GM12891 (cell line): ENCODE results near the gene DYNLRB1.

ENCODE experiments used
- DNase-seq: peaks from one replicate; pipeline ENCODE4 v3.0.0; 2011; ENCODE audit warnings: low spot score; ENCODE audit not compliant: insufficient read length
- FAIRE-seq: peaks from 2 replicates; lab custom pipeline; 2011; peaks lifted over from hg19 to GRCh38; lab: Jason Lieb, UNC
- PAX5 ChIP-seq: IDR thresholded peaks from 2 replicates; pipeline ENCODE4 v1.6.1; 2011; ENCODE audit warnings: low read length, moderate library complexity, mild to moderate bottlenecking; ENCODE audit not compliant: insufficient read depth, severe bottlenecking
- POLR2A ChIP-seq: IDR thresholded peaks from 2 replicates; pipeline ENCODE4 v1.6.1; 2011; ENCODE audit warnings: low read depth, low read length, control low read depth
- POLR2AphosphoS5 ChIP-seq: IDR thresholded peaks from 2 replicates; pipeline ENCODE4 v1.6.1; 2011; ENCODE audit warnings: low read depth, low read length, control low read depth
- POU2F2 ChIP-seq: IDR thresholded peaks from 2 replicates; pipeline ENCODE4 v1.6.1; 2011; ENCODE audit warnings: low read depth, mild to moderate bottlenecking, control low read depth, low read length, moderate library complexity
- SPI1 ChIP-seq: IDR thresholded peaks from 2 replicates; pipeline ENCODE4 v1.6.1; 2011; ENCODE audit warnings: low read depth, low read length, control low read depth
- TAF1 ChIP-seq: IDR thresholded peaks from 2 replicates; pipeline ENCODE4 v1.6.1; 2011; ENCODE audit warnings: low read depth, low read length, control low read depth

Gene DYNLRB1

DNA sequence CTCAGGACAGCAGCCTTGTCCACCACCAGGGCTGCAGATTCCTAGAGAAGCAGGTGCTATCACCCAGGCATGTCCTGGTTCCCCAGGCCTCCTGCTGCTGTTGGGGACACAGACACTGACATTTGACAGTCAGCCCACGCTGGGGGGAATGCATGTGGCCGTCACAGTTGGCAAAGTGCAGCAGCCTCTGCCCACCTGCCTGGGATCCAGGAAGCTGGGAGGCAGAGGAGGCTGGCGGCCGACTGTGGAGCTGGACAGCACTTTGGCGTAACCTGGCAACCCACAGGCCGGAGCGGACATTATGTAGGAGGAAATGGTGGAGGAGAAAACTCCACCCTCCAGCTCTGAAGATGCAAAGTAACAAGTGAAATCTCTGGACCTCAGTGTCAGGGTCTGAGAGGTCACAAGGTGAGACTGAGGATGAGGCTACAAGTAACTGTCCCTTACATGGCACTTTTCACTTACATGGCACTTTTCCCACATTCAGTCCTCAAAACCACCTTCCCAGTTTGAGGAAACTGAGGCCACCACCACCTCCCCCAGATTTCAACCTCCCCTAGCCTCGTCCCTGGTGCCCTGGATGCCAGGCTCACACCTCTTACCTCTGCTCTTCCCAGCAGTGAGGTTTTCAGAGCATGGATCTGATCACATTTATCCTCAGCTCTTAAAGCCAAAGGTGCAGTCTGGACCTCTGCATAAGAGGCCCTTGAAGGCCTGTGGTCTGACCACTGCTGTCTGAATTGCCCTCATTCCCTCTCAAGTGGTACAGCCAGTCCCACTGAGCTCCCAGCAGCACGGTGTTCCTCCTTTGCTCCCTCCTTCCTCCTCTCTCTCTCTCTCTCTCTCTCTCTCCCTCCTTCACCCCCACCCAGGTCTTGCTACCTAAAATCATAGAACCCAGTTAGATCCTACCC, 51.0 kb downstream of the DYNLRB1 start:
- no peak for TF ChIP-seq POLR2AphosphoS5
- no peak for TF ChIP-seq PAX5
- no peak for TF ChIP-seq TAF1
- TF ChIP-seq SPI1 = no peak
- no peak for TF ChIP-seq POLR2A
- no peak for TF ChIP-seq POU2F2
- DNase-seq = no peak
- no peak for FAIRE-seq

DNA sequence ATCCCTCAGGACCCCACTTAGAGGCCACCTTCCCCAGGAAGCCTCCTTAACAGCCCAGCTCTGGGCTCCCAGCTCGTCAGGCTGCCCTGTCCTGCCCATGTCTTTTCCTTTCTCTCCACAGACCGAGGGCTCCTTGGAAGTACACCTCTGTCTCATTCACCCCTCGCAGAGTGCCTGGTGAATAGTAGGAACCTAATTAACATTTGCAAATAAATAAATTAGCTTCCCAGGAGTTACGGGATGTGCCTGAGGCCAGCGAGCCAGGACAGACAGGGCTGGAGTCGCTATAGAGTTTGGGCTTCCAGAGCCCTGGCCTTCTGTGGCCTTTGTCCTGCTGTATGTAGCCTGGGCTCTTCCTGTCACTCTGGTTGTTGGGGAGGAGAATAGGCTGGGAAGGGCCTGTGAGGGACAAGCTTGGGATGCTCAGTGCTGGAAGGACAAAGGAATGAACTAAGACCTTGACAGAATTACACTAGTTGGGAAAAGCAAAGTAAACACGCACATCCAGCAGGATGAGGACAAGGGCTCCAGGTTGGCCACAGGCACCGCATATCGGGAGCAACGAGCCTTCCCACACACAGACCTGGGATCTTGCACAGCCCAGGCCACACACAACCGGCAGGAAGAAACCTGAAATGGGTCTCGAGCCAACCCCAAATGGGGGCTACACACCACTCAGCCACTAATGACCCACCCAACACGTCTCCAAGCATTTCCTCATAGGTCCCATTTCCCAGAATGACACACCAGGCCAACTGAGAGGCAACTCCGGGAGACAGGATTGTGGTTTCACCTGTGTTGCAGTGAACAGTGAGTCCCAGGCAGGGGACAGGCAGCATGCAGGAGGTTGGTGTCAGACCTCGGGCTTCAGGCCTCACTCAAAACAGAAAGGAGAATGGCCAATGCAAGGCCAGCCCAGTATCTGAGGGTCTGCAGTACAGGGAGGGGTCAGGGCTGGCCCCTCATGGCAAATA, 52.0 kb downstream of the DYNLRB1 start:
- no peak for FAIRE-seq
- TF ChIP-seq POLR2AphosphoS5 (no peak), TAF1 (no peak), SPI1 (no peak), PAX5 (no peak), POU2F2 (no peak), POLR2A (no peak)
- no peak for DNase-seq

DNA sequence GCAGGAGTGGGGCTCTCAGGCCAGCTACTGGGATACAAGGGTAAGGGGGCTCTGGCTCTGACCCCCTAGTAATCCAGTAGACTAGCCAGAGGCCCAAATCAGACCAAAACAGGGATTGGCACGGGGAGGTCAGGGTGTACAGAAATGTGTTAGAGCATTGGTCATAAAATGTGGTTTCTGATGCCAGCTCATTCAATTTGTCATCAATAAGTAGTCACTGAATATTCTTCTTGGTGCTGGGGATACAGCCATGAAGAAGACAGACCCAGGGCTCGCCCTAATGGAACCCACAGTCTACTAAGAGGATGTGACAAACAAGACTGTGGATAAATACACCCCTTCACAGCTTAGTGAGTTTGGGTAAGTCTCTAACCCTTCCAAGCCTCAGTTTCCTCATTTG, 53.4 kb downstream of the DYNLRB1 start:
- TF ChIP-seq POLR2AphosphoS5 (no peak), TAF1 (no peak), POU2F2 (no peak), POLR2A (no peak), SPI1 (no peak), PAX5 (no peak)
- FAIRE-seq = no peak
- no peak for DNase-seq

DNA sequence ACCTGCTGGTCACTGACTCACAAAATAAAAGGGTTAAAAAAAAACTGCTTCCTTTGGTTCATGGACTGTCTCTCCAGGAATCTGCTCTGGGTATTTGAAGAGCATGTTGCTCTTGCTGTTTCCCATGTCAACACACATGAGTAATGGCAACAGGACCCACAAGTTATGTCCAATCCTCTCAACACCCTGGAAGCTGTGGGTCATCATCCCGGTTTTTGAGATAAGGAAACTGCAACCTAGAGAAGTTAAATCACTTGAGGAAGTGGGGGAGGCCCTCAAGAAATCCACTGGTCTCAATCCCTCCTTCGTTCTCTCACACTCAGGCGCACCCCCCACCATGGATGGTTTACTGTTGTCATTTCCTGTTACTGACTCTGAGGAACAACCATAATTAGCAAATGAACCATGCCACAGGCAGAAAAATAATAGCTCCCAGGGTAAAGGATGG, 54.7 kb downstream of the DYNLRB1 start:
- TF ChIP-seq POLR2AphosphoS5 = no peak
- TF ChIP-seq POU2F2 = no peak
- no peak for TF ChIP-seq PAX5
- TF ChIP-seq SPI1 = no peak
- no peak for TF ChIP-seq TAF1
- TF ChIP-seq POLR2A = no peak
- no peak for DNase-seq
- no peak for FAIRE-seq

DNA sequence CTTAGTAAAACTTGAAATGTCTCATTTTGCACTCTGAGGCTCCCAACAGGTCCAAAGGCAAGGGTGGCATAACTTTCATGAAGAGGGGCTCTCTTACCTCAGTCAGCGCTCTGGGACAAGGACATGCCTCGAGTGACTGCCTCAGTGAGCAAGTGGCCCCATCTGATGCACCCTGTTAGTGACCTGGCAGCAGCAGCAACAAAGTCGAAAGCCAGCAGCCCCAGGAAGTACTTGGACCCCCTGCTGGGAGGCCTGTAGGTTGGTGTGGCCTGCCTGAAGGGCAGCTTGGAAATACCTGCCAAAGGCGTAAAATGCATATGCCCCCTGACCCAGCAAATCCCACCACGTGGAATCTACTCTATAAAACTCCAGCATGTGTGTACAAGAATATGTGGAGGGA, 55.5 kb downstream of the DYNLRB1 start:
- no peak for DNase-seq
- FAIRE-seq = no peak
- no peak for TF ChIP-seq SPI1
- no peak for TF ChIP-seq PAX5

DNA sequence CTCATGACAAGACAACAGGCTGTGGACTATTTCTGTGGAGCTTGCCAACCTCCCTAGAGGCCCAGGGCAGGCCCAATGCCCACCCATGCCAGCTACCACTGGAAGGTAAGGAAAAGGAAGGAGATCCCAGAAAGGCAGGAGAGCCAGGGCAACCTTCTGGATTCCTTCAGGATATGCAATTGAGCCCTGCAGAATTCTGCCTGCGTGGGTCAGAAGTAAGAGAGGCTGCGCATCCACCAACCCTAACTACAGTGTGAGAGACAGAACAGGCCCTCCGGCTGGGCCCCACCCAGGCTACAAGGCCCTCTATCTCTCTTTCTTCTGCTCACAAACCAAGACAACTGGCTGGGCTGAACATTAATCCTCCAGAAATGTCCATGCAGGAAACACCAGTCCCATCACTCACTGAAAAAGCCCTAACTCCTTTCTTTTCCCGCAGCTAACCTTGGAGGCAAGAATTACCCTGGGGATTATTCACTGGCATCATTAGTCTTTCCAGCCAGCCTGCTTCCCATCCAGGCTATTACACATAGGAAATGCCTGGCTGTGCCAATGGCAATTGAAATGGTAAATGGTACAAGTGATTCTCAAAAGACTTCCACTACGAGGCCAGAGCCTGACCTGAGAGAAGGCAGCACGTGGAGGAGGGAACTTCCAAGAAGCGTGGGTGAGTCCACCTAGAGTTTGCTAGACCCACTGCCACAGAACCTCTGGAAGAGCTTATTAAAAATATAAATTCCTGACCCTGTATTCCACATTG, 57.5 kb downstream of the DYNLRB1 start:
- no peak for FAIRE-seq
- no peak for DNase-seq
- TF ChIP-seq SPI1 (no peak), POLR2A (no peak), PAX5 (no peak)

DNA sequence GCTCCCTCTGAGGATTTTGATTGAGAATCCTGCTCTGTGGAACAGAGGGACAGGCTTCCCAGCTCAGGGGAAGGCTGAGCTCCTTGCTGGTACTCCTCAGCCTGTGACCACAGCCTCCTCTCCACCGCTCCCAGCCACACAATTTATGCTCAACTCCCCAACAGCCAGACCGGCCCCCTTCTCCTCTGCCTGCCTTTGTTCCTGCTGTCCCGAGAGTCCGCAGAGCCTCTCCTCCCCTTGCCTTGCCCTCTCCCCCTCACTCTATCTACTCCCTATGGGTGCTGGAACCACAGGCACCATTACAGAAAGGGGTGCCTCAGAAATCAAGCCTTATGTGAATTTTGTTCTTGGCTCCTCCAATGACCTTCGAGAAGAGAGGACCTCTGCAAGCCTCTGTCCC, 58.2 kb downstream of the DYNLRB1 start:
- TF ChIP-seq PAX5 (no peak), SPI1 (no peak), POLR2A (no peak), TAF1 (no peak), POU2F2 (no peak), POLR2AphosphoS5 (no peak)
- DNase-seq (no peak), FAIRE-seq (no peak)

DNA sequence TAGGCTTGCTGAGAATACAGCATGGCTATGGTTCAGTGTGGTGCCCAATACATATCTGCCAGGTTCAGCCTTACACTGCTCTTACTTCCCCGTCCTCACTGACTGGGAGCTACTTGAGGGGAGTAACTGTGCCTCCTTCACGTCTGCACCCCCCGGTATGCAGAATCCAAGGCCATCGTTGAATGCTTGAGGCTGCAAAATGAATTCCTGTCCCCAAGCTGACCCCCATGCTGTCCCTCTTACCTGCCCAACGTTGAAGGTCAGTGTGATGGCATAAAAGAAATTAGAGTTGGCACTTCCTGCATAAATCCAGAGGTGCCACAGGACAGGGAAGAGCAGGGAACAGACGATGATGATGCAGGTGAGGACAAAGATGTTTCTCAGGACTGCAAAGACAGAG, 58.6 kb downstream of the DYNLRB1 start:
- no peak for DNase-seq
- no peak for FAIRE-seq
- TF ChIP-seq SPI1 (no peak), PAX5 (no peak), TAF1 (no peak), POLR2AphosphoS5 (no peak), POLR2A (no peak), POU2F2 (no peak)

DNA sequence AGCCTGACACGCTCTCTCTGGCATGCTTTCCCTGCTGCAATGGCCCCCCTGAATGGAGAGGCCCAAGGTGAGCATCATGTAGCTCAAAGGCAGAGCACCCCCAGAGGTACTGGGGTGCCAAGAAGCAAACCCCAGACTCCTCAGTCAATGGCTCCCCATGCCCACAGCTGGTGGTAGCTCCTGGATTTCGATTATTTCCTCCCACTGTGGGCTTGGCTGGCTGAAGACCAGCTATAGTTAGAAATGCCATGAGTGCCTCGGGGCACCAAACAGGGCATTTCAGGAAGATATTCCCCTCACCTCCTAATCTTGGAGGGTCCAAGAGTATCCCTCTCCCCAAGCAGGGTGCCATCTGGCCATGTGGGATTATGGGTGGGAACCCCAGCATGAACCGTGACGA, 59.0 kb downstream of the DYNLRB1 start:
- DNase-seq (no peak), FAIRE-seq (no peak)
- TF ChIP-seq POLR2A (no peak), TAF1 (no peak), POU2F2 (no peak), PAX5 (no peak), POLR2AphosphoS5 (no peak), SPI1 (no peak)
